HG02870 (cell line): Measurements from ENCODE around the gene KCNC3.

Source experiments
- ATAC-seq: cut with Tn5 transposase; IDR thresholded peaks from one replicate; pipeline ENCODE4 v1.9.1; 2021; ENCODE audit warnings: mild to moderate bottlenecking, moderate library complexity; ENCODE audit not compliant: unreplicated experiment

KCNC3 gene

DNA sequence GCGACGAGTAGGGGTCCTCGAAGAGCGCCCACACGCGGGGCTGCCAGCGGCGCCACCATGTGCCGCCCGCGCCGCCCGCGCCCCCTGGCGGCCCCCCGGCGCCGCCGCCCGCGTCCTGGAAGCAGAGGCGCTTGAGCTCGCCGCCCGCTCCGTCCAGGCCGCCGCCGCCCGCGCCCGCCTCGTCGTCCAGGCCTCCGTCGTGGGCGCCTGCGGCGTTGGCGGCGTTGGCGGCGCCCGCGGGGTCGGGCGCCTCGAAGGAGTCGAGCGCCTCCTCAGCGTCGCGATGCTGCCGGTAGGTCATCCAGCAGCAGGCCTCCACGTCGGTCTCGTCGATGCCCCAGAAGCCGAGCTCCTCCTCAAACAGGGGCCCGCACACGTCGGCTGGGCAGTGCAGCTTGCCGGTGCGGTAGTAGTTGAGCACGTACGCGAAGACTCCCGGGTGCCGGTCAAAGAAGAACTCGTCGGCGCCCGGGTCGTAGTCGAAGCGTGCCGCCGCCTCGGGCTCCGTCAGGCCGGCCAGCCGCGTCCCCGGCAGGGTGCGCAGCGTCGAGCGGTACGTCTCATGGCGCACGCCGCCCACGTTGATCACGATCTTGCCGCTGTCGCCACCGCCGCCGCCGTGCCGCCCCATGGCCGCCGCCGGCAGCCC lies 829 bp downstream of the KCNC3 start:
- ATAC-seq: no peak

DNA sequence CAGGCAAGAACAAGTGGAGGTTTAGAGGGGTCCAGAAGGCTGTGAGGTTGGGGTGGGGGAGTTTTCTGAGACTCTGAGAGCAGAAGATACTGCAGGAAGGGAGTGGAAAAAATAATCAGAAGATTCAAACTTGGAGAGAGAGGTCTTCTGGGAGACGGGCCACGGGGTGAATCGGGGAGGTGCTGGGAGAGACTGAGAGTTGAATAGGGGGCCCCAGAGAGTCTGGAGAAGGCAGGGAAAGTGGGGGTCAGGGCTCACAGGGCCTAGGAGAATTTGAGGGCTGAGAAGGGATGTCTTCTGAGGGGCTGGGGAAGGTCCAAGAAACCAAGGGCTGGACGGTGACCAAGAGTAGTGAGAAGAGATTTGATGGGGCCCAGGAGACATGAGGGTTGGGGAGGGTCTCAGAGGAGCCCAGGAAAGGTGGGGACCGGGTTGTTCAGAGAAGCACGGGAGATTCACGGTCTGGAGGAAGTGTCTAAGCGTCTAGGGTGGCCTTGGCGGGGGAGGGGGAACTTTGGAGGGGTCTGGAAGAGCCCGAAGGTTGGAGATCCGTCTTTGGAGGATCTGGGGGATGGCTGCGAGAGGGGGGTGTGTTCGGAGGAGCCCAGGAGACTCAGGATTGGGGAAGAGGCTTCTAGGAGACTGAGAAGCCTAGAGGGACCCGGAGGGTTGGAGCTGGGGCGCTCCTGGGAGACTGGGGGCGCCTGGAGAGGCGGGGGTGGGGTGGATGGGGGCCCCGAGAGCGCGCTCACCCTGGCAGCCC lies 1.5 kb downstream of the KCNC3 start:
- no peak for ATAC-seq

GRCh38 chr19:50327013-50327412 lies 2.2 kb downstream of the KCNC3 start:
- ATAC-seq: no peak

GRCh38 chr19:50326101-50326664 lies 3.0 kb downstream of the KCNC3 start:
- ATAC-seq: no peak

DNA sequence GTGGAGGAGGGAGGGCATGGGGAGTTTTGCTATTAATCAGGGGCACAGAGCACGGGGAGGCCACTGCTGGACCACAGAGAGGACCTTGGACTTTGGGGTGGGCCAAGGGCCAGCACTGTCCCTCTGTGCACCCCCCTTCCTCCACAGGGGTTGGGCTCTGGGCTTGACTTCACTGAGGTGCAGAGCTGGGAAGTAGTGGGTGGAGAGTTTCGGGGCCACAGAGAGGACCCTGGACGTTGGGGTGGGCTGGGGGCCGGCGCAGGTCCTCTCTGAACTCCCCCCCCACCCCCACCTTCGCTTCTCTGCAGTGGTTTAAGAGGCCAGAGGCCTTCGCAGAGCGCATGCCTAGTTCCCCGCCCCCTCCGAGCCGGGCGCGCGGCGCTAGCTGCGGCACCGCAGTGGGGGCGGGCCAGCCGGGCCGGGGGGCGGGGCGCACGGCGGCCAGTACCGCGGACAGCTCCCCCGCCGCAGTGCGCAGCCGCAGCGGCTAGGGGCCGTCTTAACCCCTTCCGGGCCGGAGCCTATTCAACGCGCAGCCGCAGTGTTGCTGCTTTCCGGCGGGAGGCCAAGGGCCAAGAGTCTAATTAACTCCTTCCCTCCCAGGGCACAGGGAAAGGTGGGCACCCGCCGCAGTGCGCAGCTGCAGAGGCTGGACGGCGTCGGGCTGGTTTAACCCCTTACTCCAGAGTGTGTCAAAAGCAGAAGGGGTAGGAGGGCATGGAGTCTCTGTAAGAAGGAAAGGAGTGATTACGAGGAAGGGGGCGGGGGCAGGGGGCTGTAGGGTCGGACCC lies 3.7 kb downstream of the KCNC3 start:
- no peak for ATAC-seq

DNA sequence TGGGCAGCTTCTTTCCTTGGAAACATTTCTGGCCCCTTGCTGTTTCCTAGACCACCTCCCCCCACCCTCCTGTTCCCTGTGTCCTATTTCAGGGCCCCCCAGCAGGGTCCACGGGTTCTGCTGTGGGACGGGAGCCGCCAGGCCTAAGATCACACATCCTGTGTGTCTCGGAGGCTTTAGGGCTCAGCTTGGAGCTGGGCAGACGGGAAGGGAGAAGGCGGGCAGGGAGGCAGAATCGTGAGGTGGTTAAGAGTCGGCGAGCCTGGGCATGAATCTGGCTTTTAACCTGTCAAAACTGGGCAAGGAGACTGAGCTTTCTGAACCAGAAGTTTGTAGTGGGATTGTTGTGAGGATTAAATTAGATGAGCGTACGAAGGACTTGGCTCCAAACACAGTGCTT lies 4.8 kb downstream of the KCNC3 start:
- no peak for ATAC-seq

- ATAC-seq: no peak
Observed at GRCh38 chr19:50323782-50324133, 5.4 kb downstream of the KCNC3 start.

DNA sequence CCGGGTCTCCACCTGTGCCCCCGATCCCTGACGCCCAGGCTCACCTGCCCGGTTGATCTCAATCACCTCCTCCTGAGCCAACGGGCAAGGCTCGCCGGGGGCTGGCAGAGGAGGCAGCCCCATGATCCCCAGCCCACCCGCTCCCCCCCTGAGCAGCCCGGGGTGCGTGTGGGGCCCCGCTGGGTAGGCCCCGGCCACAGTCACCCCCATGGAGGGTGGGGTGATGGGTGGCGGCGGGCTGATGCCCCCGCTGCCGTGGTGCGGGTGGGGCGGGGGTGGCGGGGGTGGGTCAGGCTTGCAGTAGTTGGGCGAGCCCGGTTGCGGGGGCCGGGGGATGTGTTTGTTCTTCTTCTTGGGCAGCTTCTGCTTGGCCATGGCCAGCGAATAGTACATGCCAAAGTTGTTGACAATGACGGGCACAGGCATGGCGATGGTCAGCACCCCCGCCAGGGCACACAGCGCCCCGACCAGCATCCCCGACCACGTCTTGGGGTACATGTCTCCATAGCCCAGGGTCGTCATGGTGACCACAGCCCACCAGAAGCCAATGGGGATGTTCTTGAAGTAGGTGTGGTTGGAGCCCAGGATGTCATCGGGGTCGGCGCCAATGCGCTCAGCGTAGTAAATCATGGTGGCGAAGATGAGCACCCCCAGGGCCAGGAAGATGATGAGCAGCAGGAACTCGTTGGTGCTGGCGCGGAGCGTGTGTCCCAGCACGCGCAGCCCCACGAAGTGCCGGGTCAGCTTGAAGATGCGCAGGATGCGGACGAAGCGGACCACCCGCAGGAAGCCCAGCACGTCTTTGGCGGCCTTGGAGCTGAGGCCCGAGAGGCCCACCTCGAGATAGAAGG lies 6.0 kb downstream of the KCNC3 start:
- no peak for ATAC-seq

DNA sequence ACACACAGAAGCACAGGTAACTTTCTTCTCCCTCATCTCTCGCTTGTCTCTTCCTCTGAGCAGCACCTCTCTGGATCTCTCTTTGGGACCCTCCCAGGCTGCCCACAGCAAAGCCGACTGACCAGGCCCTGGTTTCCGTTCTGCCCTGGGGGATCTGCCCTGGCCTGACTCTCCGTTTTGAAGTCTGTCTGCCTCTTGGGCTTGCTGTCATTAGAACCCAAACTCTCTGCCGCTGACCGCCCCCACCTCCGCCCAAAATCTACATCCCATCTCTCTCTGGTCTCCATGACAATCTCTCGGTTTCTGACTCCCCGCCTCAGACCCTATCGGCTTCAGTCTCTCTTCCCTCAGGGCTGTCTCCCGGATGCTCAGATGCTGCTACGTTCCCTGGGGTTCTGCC lies 6.9 kb downstream of the KCNC3 start:
- no peak for ATAC-seq

DNA sequence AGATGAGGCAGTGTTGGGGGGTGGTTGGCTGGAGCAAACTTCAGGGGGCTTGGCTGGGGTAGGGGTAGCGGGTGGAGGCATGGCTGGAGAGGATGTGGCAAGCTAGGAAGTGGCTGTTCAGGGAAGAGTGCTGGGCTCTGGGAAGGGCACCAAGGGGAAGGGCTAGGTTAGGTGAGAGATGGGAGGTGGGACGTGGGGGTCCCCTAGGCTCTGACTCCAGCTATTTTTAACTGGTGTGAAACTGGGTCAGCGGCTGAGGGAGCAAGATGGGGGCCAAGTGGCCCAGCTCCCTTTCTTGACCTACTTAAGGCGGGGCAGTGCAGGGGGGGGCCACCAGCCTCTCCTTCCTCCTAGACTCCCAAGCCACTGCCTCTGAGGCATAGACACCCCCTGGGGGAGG lies 7.3 kb downstream of the KCNC3 start:
- ATAC-seq: no peak

GRCh38 chr19:50320596-50320995 lies 8.6 kb downstream of the KCNC3 start:
- ATAC-seq: no peak

DNA sequence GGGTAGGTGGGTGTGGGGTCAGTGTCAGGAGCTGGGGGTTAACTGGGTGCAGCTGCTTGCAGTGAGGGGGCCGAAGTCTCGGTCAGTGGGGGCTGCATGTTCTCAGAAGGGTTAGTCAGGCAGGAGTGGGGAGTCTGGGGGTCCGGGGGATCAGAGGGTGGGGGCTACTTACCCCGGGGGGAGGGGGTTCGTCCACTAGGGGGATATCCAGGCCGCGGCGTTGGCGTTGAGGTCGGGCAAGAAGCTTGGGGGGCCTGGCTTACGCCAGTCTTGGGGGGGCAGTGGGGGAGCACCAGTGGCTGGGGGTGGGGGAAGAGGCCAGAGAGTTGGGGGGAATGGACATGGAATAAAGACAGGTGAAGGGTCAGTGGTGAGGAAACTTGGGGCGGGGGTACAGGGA lies 9.1 kb downstream of the KCNC3 start:
- ATAC-seq: no peak

DNA sequence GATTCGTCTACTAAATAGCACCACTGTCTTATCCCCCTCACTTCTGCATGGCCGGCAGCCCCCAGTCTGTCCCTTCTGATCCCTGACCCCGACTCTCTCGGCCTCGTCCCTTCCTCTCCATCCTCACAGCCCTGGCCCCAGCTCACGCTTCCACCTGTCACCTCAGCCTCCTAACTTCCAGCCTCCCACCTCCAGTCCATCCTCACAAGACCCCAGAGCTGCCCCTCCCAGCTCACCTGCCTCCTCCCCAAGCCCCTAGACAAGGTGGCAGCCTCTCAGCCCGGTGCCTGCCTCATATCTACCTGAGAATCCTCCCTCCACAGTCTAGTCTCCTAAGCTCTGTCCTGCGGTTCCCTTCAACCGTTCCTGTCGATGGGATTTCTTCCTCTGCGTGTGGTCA lies 10.0 kb downstream of the KCNC3 start:
- ATAC-seq: no peak

DNA sequence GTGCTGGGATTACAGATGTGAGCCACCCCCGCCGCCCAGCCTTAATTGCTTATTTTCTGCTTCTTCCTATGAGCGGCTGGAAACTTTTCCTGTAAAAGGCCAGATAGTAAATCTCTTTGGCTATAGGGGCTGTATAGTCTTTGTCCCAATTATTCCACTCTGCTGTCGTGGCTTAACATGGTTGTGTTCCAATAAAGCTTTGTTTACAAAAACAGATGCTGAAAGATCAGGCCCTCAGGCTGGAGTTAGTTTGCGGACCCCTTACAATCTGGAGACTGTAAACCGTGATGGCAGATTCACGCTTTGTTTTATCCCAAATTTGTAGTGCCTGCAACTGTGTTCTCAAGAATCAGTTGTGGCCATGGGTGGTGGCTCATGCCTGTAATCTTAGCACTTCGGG lies 10.7 kb downstream of the KCNC3 start:
- no peak for ATAC-seq

DNA sequence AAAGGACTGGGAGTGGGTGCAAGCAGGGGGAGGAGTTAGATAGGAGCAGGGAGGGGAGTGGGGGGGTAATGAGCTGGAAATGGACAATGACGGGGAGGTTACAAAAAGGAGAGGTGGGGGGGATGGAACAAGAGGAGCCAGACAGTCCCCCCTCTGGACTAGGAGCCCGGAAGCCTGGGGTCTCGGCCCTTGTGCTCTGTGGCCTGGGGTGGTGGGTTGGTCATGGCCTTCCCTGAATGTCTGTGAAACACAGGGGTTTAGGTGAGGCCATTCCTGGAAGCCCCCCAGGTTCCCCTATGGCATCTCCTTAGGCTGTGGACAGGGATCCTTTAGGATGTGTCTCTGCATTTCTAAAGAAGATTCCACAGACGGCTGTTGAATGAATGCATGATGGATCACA lies 12.1 kb downstream of the KCNC3 start:
- no peak for ATAC-seq

GRCh38 chr19:50315773-50316448 lies 13.3 kb downstream of the KCNC3 start:
- no peak for ATAC-seq

- ATAC-seq: no peak
Observed at GRCh38 chr19:50314724-50315708, 14.2 kb downstream of the KCNC3 start.

DNA sequence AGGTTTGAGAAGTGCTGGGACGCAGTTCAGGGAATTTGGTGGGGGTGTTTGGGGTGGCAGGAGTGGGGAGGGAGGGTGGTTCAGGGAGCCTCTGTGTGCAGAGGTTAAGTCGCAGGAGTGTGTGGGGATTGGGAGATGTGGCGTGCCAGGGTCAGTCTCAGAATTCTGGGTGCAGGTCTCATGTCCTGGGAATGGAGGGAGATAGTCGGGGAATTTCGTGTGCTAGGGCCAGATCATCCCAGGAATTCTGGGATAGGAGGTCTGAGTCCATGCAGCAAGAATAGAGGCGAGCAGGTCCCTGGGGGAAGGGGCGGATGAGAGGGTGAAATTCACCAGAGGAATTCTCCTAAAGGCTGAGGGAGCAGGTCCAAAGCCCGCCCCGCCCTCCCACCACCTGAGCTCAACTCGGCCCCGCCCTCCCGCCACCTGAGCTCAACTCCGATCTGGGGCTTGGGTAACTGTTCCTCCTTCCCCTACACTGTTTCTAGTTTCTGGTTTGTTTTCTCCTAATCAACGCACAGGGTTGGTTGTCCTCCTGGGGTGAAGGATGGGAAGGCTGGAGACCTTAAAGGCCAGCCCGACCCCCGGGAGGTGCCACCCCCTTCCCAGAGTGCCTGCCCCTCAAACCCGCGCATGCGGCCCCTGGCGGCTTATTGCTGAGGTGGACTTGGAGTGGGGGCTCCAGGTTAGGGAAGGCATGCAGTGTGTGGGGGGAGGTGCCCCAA lies 15.2 kb downstream of the KCNC3 start:
- ATAC-seq: no peak
